ENCODE results near the gene VPS13D.

Gene VPS13D

DNA sequence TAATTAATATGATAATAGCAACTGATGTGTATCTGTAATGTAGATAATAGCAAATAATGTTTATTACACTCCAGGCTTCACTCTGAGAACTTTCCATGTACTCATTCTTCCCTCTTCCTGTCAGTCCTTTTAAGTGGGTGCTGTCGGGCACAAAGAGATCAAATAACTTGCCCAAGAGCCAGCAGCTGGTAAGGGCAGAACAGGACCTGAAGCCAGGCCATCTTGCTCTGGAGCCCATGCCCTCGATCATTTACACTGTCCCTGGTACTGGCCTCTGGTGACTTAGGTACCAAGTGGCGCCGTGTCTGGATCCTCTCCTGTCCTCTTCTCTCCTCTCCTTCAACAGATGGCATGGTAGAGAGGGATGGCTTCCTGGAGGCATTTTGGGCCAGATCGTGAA lies 97.2 kb downstream of the VPS13D start:
- H3K36me3 ChIP-seq (ENCODE audit: insufficient read depth, low read length): peaks cover 50% of the 10 kb centered on the region
- no peak overlapping the region for H3K4me2 ChIP-seq (ENCODE audit: insufficient read depth, low read length)
- H2AFZ ChIP-seq (ENCODE audit: low read depth, low read length): no peak overlapping the region
- H3K9me3 ChIP-seq (ENCODE audit: insufficient read depth, low read length, severe bottlenecking): no peaks in the 10 kb centered on the region
- no peaks in the 10 kb centered on the region for H3K4me1 ChIP-seq (ENCODE audit: insufficient read depth, low read length)
- H3K27ac ChIP-seq (ENCODE audit: low read length): no peak overlapping the region
- no peaks in the 10 kb centered on the region for H4K20me1 ChIP-seq (ENCODE audit: insufficient read depth, low read length)
- no peak overlapping the region for H3K4me3 ChIP-seq (ENCODE audit: low read depth in 1 of 2, low read length in 2 of 2)
- H3K9ac ChIP-seq (ENCODE audit: low read depth, low read length): no peak overlapping the region
- H3K27me3 ChIP-seq (ENCODE audit: insufficient read depth, low read length, poor library complexity): no peaks in the 10 kb centered on the region
- TF ChIP-seq EZH2 (IDR thresholded peaks at IDR 0.05; ENCODE audit: borderline replicate concordance, low read depth, low read length, severe bottlenecking): no peak
- TF ChIP-seq, protein P1, sequence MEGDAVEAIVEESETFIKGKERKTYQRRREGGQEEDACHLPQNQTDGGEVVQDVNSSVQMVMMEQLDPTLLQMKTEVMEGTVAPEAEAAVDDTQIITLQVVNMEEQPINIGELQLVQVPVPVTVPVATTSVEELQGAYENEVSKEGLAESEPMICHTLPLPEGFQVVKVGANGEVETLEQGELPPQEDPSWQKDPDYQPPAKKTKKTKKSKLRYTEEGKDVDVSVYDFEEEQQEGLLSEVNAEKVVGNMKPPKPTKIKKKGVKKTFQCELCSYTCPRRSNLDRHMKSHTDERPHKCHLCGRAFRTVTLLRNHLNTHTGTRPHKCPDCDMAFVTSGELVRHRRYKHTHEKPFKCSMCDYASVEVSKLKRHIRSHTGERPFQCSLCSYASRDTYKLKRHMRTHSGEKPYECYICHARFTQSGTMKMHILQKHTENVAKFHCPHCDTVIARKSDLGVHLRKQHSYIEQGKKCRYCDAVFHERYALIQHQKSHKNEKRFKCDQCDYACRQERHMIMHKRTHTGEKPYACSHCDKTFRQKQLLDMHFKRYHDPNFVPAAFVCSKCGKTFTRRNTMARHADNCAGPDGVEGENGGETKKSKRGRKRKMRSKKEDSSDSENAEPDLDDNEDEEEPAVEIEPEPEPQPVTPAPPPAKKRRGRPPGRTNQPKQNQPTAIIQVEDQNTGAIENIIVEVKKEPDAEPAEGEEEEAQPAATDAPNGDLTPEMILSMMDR (IDR thresholded peaks at IDR 0.05; ENCODE audit: borderline replicate concordance, extremely low read depth, low read length, poor library complexity, severe bottlenecking): no peak
- no peak for DNase-seq
- ATAC-seq (ENCODE audit: insufficient read depth, low read depth): no peak
- H3K79me2 ChIP-seq (ENCODE audit: insufficient read depth, low read length): no peaks in the 10 kb centered on the region

DNA sequence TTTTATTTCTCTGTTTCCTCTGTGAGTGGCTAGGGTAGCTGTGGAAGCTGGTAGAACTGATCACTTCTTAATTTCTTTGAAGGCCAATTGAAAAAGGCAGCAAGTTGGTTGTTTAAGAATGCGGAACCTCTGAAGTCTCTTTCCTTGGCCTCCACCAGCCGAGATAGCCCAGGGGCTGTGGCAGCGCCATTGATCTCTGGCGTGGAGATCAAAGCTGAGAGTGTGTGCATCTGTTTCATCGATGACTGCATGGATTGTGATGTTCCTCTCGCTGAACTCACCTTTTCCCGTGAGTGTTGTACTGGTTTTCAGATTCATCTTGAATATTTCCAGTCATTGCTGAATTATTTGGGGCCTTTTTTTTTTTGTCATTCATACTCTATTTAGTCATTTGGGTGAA lies 97.7 kb downstream of the VPS13D start:
- ATAC-seq (ENCODE audit: insufficient read depth, low read depth) (no peak), DNase-seq (no peak)
- H3K4me2 ChIP-seq (ENCODE audit: insufficient read depth, low read length): no peak overlapping the region
- no peak overlapping the region for H2AFZ ChIP-seq (ENCODE audit: low read depth, low read length)
- H3K4me3 ChIP-seq (ENCODE audit: low read depth in 1 of 2, low read length in 2 of 2): no peak overlapping the region
- H3K36me3 ChIP-seq (ENCODE audit: insufficient read depth, low read length): peaks cover 45% of the 10 kb centered on the region
- no peaks in the 10 kb centered on the region for H3K4me1 ChIP-seq (ENCODE audit: insufficient read depth, low read length)
- no peak overlapping the region for H3K27ac ChIP-seq (ENCODE audit: low read length)
- H3K79me2 ChIP-seq (ENCODE audit: insufficient read depth, low read length): no peaks in the 10 kb centered on the region
- H3K9me3 ChIP-seq (ENCODE audit: insufficient read depth, low read length, severe bottlenecking): no peaks in the 10 kb centered on the region
- no peaks in the 10 kb centered on the region for H3K27me3 ChIP-seq (ENCODE audit: insufficient read depth, low read length, poor library complexity)
- no peak overlapping the region for H3K9ac ChIP-seq (ENCODE audit: low read depth, low read length)
- no peak for TF ChIP-seq EZH2 (IDR thresholded peaks at IDR 0.05; ENCODE audit: borderline replicate concordance, low read depth, low read length, severe bottlenecking)
- TF ChIP-seq, protein P1 (IDR thresholded peaks at IDR 0.05; ENCODE audit: borderline replicate concordance, extremely low read depth, low read length, poor library complexity, severe bottlenecking): no peak
- no peaks in the 10 kb centered on the region for H4K20me1 ChIP-seq (ENCODE audit: insufficient read depth, low read length)

DNA sequence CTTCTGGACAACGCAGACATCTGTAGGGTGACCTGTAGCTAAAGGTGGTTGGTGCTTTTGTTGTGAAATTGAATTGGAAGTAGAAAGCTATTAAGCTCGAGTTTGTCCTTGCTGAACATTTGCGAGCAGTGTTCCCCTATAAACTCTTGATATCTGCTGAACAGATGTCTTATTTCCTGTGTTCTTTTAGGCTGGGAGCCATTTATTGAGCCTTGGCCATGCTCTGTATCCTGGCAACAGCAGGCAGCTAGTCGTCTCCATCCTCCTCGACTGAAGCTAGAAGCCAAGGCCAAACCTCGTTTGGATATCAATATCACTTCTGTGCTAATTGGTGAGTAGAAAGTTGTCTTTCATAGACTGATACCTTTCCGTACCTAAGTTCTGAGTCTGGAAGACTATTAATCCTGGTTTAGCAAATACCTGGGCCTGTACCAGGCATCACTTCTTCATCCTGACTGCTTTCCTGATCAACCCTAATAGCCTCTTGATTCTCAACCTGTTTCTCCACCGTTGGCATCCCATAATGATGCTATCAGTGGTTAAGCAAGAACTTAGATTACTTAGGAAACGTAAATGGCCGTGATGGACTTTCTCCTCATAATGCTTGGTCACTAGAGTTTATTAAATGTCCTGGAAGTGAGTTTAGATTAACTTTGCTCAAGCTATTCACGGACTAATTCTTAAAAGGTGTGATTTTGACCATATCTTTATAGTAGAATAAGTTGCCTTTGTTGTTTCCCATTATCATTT lies 103.4 kb downstream of the VPS13D start:
- H4K20me1 ChIP-seq (ENCODE audit: insufficient read depth, low read length): no peaks in the 10 kb centered on the region
- no peak overlapping the region for H3K27ac ChIP-seq (ENCODE audit: low read length)
- no peak overlapping the region for H3K4me3 ChIP-seq (ENCODE audit: low read depth in 1 of 2, low read length in 2 of 2)
- H3K9me3 ChIP-seq (ENCODE audit: insufficient read depth, low read length, severe bottlenecking): no peaks in the 10 kb centered on the region
- no peak overlapping the region for H3K9ac ChIP-seq (ENCODE audit: low read depth, low read length)
- peaks cover 63% of the 10 kb centered on the region for H3K36me3 ChIP-seq (ENCODE audit: insufficient read depth, low read length)
- ATAC-seq (ENCODE audit: insufficient read depth, low read depth) (no peak), DNase-seq (no peak)
- no peak overlapping the region for H2AFZ ChIP-seq (ENCODE audit: low read depth, low read length)
- no peaks in the 10 kb centered on the region for H3K79me2 ChIP-seq (ENCODE audit: insufficient read depth, low read length)
- H3K4me1 ChIP-seq (ENCODE audit: insufficient read depth, low read length): no peaks in the 10 kb centered on the region
- no peak overlapping the region for H3K4me2 ChIP-seq (ENCODE audit: insufficient read depth, low read length)
- TF ChIP-seq, protein P1 (IDR thresholded peaks at IDR 0.05; ENCODE audit: borderline replicate concordance, extremely low read depth, low read length, poor library complexity, severe bottlenecking): no peak
- TF ChIP-seq EZH2 (IDR thresholded peaks at IDR 0.05; ENCODE audit: borderline replicate concordance, low read depth, low read length, severe bottlenecking): no peak
- H3K27me3 ChIP-seq (ENCODE audit: insufficient read depth, low read length, poor library complexity): no peaks in the 10 kb centered on the region
